Measurements from ENCODE around the gene PNMA1.

The PNMA1 gene

DNA sequence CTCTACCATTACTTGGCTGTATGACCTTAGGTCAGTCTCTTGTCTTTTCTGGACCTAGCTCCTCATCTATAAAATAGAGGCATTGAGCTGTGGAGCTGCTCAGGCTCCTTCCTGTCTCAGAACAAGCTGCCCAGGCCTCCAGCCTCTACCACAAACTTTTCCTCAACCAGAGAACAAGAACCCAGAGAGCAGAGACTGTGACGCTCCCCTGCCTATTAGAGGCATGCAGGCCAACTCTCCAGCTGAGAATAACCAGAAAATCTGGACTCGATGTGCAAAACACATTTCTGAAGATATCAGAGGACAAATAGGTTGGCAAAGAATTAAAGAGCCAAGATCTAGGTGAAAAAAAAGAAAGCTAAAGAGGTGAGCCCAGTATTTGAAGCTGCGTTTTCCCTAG is 17.8 kb upstream of the PNMA1 start:
- DNase-seq: no peak

DNA sequence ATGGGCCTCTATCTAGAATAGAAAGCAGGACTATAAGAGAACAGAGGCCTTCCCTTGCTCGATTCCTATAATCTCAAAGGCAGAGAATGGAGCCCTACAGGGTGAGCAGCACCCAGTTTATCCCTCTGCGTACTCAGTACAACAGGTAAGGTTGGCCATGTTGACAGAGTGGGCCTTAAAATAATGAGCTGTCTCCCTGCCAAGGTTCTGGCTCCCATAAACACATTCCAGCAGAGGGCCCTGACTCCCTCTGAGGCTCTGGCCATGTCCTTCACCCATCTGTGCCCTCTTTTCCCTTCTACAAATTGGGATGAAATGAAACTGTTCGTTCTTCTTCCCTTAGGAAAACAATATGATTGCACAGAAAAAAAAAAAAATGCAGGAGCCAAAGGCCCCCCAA is 16.9 kb upstream of the PNMA1 start:
- no peak for DNase-seq

DNA sequence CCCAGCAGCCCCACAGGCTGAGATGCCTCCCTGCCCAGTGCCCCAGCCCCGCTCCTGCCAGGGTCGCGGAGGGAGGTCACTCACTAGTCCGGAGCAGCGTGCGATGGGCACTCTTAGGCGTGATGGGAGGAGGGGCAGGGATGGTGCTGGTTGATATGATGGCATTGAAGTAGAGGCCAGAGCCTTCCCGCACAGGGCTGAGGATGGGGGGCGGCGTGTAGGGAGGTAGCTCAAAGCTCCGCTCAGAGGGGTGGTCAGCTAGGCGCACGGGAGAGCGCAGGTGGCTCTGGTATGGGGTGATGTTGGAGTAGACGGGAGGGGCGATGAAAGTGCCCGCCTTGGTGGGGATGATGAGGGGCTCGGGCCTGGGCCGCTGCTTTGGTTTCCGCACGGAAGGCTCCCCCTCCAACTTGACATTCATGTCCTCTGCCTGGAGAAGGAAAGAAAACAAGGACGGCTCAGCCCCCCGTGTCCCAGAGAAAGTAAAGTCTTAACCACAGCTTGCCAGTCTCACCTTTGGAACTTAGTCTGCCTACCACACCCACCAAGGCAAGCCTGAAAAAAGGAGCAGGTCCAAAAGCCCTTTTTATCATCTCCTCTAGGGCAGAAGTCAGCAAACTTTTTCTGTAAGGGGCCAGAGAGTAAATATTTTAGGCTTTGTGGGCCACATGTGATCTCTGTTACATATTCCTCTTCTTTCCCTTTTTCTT is 15.5 kb upstream of the PNMA1 start:
- peak; percentile 22 for DNase-seq

DNA sequence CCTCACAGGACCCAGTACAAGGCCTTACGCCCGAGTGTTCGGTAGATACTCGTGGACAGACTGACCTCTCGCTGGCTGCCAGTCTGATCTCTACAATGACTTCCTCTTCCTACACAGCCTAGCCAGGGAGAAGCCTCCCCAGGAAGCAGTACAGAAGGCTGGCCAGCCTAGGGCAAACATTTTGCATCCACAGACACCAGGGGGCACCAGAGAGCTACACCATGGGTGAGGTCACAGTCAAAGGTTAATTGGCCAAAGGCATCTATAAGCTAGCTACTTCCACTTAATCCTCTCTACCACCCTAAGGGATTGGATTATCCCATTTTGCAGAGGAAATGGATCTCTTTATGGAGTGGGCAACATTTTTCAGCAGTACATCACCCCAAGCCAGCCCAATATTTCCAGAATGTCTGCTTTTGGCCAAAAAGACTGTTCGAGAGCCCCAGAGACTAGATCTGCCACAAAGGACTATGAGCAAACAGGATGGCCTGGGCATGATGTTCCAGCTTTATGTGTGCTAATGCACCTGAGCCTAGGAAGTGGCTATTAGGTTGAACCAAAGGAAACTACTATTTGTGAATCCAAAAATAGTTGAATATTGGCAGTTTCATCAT is 14.6 kb upstream of the PNMA1 start:
- DNase-seq: peak; percentile 96

DNA sequence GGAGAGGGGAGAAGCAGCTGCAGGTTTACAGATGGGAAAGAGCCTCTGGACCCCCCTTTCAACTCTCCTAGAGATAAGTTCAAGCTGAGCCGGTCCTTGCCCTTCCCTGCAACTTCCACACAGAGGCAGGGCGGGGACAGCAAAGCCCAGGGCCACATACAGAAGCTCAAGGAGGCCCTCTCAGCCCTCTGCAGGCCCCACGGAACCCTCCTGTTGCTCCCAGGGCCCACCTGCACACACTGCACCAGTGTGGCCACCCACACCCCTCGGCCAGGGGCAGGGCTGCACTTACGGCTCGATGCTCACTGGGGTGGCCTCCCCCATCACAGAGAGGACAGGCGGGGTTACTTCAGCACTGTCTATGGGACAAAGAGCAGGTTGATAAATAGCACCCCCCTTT is 13.0 kb upstream of the PNMA1 start:
- DNase-seq: peak; percentile 21

DNA sequence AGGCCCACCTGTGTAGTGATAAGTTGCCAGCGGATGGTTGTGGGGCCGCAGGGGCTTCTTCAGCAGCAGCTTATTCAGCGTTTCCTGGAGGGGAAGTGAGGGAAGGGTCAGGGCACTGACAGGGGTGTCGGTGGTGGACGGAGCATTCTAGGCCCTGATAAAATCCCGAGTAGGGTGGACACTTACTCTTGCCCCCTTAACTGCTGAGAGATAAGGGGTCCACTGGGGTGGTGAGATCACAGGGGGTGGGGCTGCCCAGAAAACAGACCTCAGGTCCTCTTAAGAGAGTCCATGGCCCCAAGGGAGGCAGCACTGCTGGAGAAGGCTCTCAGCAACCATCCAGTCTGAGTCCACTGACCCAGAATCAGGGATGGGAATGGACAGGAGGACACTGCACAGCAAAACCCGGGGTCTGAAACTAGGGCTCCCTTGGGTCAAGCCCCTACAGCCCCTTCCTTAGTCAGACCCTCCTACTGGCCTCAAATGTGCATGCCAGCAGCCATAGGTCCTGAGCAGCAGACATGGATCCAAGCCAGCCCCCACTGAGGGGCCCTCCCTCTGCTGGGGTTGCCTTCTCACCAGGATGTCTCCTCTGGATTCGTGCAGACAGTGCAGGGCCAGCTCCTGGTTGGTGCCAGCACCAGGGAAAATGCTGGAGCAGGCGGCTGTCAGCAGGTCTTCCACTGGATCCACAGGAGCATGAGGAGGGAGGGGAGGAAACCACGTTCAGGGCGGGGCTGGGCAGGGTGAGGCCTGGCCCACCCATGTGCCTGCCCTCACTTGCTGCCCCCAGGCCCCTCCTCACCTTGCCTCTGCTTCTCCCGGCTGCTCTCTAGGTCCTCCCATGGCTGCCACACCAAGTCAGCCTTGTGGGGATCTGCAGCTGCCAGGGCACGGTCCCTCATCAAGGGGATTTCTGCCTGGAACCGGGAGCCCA is 12.1 kb upstream of the PNMA1 start:
- no peak for DNase-seq

DNA sequence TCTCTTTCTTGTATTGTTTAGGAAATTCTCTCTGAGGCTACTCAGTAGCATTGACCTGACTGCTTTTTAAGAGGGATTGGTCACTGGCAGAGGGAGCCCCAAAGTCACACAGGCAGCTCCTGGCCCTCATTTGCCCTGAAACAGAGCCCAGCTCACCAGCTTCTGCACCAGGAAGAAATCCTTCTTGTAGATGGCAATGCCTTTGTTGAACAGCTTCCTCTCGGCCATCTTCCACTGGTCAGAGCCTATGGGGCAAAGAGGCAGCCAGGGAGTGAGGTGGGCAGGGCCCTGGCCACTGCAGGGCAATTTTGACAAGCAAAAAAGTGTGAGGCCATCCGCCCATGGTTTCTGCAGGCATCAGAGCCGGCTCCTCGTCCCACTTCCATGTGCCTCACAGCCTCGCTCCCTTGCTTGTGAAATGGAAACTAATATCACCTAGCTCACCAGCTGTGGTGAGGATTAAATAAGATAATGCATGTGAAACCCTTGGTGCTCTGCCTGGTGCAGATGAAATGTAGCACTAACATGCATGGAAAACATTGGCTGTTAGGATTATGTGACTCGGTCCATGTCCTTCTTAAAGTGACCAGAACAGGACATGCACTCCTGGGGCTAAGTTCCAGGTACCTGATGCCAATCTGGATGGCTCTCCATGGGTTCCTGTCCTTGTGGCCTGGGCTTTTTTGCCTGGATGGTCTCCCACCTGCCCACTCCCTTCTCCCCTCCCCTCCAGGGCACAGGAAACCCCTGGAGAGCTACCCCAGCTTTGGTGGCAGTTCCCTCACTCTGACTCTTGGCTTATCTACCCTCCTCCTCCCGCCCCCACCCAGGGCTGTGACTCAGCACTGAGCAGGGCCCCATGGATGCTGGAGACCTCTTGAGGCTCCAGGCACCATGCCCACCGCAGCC is 11.2 kb upstream of the PNMA1 start:
- DNase-seq: peak; percentile 58

DNA sequence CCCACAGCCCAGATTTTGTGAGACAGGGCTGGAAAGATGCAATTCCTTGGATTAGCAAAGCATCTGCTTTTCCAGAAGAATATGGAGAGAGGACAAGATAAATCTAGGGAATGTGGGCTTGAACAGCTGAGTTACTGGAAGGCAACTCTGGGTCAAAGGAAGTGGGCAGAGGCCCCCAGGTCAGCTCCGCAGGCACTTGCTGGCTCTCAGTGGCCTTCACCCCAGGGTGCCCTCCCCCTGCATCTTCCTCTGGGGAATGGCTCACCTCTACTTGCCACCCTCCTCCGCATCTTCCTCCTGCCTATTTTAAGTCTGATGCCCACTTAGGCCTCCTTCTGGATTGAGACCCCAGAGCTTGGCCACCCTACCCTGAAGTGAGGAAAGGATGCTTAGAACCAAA is 10.5 kb upstream of the PNMA1 start:
- DNase-seq: no peak

DNA sequence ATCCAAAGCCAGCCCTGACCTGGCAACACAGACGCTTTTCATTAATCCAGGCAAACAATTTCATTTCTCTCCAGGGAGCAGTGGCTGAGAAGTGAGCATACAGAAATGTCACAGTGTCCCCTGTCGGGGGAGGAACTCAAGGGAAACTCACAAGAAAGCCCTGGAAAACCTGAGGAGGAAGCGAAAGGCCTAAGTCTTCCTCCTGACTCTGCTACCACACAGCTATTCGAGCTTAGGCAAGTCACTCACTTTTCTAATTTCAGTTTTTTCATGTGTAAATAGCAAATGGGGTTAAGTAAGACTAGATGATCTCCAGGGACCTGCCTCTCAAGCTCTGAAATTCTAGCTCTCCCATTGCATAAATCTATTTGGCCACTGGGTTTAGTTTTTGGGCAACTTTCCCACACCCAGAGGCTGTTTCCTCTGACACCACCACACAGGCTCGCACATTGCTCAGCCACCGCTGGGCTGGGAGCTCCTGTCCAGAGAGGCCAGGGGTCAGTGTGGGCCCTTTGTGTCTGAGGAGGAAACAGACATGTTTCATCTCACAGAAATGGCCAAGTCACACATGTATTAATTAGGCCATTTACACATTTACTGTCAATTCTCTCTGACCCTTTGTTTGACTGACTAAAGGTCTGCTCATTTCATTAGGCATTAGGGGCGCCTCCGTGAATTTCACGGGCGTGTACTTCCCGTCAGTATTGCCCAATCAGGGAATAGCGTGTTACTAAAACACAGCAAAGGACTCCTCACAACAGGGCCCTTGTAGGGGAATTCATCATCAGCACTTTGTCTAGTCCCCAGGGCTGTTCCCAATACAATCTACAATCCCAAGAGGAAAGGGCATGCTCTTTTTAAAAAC is 9.8 kb upstream of the PNMA1 start:
- DNase-seq: no peak

DNA sequence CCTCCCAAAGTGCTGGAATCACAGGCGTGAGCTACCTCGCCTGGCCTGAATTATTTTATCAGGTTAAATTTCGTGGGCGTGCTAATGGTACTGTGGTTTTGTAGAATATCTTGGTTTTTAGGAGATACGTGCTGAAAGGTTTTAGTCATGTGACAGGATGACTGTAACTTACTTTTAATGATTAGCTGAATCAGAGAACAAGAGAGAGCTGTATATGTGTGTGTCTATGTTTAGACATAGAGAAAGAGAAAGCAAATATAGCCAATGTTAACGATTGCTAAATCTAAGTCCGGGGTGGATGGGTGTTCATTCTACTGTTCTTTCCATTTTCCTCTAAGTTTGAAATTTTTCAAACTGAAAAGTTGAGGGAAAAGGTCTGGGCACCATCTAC is 9.2 kb upstream of the PNMA1 start:
- no peak for DNase-seq

DNA sequence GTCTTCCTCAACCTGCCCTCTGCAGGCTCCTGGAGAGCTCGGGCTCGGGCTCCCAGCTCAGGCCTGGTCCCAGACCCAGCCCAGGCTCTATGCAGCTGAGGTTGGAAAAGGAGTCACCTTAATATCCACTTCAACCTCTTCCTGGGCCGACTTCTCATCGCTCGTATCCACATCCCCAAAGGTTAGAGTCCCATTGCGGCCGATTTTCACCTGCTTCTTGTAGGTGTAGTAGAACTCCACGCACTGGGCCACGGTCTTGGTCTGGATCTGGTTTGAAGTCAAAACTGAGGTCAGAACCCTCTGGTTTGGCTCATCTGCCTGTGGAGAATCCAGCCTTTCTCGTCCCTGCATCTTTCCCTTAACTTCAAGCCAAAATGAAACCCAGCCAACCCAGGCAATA is 8.4 kb upstream of the PNMA1 start:
- DNase-seq: no peak

DNA sequence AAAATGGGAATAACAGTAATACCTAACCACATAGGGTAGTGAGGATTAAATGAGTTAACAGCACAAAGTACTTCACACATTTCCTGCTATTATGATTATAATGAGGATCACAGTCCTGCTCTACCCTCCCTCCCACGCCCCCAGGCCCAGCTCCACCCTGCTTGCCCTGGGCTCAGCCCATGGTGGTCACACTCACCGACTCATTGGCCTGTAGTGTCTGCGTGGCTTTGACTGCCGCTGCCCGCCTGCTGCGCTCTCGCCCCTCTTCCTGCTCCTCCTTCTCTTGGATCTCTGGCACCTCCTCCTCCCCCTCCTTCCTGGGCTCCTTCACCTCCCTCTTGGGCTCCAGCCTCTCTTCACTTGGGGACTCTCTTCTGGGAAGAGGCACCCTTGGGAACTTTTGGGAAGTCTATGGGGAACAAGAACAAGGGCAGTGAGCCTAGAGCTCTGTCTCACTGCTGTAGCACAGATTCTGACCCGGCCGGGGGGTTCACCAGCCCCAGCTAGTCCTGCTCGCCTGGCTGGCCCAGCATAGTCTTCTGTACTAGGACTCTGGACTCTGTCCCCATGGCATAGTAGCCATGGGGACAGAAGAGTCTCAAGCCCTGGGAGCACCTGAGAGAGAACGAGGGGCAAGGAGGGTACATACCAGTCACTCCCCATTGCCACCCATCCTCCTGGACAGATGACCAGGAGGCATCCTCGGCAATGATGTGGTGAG is 7.1 kb upstream of the PNMA1 start:
- DNase-seq: no peak

DNA sequence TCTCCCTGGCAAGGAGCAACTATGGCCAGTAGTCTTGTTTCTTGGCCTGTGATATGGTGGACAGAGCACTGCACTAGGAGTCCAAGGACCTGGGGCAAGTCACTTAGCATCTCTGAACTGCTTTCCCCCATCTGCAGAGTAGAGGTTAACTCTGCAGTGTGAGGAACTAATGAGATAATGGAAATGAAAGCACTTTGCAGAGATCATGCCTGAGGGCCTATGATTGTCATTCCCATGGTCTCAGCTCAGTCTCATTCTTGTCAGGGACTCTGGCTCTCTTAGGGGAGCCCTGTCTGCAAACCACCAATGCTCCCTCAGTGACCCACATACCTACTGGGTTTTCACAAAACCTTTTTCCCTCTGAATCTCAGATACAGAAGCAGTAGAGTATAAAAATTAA is 6.5 kb upstream of the PNMA1 start:
- DNase-seq: no peak

DNA sequence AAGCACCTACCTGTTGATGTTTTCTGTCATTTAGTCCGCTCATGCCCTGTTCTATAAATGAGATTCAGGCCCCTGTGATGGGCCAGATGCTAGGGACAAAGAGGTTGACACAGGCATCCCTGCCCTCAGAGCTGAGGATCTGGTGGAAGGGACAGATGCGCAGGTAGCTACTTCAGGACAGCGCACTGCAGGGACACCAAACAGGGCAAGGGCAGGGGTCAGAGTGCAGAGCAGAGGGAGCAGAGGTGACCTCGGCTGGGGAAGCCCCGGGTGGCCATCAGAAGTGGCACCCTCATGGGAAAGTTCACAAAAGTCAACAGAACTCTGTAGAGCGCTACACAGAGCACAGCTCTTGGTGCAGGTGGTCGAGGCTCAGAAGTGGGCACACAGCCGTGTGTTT is 5.6 kb upstream of the PNMA1 start:
- DNase-seq: no peak

DNA sequence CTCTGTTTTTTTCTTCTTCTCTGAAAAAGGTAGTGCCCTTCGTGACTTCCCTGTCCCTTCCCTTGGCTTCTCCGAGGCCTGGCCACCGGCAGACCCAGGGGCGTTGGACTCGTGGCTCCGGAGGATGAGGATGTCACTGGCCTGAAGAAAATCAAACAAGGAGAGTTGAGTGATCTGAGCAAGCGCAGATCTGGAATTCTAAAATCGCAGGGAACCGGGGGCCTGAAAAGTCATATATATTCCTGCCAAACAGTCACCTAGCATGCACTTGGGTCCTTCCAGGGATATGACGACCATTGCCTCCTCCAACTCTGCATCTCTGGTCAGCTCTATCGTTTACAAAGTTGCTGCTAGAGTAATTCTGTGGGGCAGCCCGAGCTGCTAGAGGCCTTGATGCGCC is 5.2 kb upstream of the PNMA1 start:
- DNase-seq: no peak

DNA sequence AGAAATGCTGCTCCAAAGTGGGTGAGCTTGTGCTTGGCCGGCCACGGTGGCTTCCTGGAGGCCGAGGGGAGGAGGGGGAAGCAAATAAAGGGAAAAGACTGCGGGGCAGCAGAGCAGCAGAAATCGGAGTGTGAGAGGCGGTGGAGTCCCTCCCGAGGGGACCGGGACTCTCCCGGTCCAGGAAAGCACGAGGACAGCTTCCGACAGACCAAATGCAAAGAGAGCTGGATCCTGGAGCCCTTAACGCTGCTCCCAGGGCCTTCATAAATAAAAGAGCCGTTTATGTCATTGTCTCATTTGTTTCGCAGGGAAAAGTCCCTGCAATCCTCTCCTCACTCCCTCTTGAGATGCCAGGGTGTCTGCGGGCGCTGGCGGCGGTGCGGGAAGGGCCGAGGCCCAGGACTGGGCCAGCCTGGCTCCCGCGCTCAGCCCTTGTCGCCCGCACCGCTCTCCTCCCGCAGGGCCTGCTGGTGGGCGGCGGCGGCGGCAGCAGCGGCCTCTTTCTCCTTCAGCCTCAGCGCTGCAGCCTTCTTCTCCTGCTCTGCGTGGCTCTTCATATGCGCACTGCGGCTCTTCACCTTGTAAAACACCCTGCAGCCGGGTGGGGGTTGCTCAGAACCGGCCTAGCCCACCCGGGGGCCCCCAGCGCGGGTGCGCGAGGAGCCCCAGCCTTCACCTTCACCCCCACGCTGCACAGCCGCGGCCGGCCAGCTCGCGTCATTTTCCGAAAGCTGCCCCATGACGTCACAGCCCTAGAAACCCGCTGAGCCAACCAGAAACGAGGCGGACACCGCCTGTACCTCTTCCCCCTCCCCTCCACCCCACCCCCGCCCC is 4.5 kb upstream of the PNMA1 start:
- DNase-seq: no peak

DNA sequence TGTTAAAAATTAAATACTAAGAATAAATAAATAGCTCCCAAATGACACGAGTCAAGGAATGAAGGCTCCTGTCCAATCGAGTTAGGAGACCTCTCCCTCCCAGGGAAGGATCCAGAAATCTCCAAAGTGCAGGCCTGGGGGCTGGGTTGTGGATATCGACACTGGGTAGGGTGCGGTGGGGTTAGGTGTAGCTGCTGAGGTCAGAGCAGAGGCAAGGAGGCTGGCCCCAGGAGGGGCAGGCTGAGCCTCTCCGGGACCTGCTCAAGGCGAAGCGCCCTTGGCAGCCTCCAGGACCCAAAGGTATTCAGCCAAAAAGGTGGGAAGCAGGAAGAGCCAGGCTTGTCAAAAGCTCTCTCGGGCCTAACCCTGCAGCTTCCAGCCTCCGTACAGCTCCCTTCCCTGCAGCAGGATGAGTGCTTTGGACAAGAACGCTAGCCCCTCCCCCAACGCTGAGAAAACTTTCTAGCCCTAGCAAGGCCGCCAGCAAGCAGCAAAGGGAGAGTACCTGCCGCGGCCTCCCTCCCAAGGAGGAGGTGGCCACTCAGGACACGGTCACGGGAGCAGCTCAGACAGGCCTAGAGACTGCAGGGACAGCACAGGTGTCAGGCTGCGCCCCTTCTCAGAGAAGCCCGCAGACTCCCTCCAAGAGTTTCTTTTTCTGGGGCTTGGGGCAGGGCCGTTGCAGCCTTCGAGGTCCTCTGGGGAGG is 3.7 kb upstream of the PNMA1 start:
- DNase-seq: no peak

DNA sequence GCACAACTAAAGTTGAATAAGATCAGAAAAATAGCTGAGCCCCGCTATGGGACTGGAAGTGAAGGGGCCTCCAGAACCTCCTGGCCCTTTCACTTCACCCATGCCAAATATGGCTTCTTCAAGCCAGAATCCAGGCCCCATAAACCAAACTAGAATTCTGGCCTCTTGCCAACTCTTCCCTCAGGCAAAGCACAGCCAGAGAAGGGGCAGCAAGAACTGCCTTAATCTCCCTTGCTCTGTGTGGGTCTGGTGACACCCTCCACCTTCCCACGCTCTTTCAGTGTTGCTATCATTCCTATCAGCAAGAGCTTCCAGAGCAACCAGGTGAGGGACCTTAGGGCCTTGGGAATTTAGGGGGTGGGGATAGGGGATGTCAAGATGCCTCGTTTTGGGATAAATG is 3.1 kb upstream of the PNMA1 start:
- no peak for DNase-seq

DNA sequence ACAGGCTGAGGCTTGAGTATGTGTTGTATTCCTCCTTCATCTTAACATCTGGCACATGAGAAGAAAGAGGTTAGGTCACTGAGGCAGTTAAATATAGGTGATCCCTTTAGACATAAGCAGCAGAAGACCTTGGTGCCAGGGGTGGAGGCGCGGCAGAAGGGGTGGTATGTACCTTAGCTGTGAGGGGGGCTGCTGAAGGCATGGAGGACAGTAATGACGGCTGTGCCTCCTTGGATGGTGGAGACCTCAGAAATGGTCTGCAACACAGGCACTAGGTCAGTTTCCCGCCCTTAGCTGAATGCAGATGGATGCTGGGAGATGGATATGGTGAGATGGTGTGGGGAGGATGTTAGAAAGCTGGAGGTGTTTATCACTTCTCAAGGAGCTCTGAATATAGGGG is 1.5 kb upstream of the PNMA1 start:
- no peak for DNase-seq

DNA sequence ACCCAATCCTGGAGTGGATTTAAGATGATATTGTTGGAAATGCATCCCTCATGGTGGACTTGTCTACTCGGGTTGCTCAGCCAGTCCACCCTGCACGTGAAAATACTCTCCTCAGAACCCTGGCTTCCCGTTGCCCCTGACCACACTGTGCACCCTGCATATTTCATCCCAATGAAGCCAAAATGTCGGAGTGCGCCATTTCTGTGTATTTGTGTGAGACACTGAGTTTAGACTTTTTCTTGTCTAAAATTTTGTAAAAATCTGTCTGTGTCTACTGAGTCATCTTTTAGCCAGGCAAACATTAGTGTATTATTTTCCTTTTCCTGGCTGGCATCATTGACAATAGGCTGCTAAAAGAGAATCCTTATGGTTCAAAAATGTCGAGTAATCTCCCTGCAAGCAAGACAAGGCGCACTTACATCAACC is 485 bp upstream of the PNMA1 start:
- DNase-seq: no peak

Measured in stimulated activated CD8-positive, alpha-beta memory T cell treated with anti-CD3 and anti-CD28 coated beads, Interleukin-4, amount 100 ng/mL, for 48 hours (primary cell).